HepG2 (cell line): Measurements from ENCODE around the gene NBL1. TPM values are rescaled to one million over a fixed set of nuclear protein-coding genes. Genes with fewer than 3 reads are reported as not detected.
A peak's percentile ranks its signal among the peaks of the same experiment; 100 is the strongest.

Experiments
- CBX5 ChIP-seq: sonication (generic); formaldehyde crosslinking; IDR thresholded peaks from 2 replicates; pipeline ENCODE4 v1.4.0; 2020; ENCODE audit warnings: missing genetic modification reagents, borderline replicate concordance
- HIC2 ChIP-seq: sonication (generic); formaldehyde crosslinking; IDR thresholded peaks from 2 replicates; pipeline ENCODE4 v1.9.0; 2022; ENCODE audit warnings: low read depth, missing genetic modification reagents
- ISX ChIP-seq: sonication (generic); formaldehyde crosslinking; conservative IDR thresholded peaks from 2 replicates; pipeline ENCODE4 v1.5.0; 2020; ENCODE audit warnings: missing genetic modification reagents
- KLF6 ChIP-seq: IDR thresholded peaks from 2 replicates; pipeline ENCODE4 v1.8.0; 2016; ENCODE audit warnings: missing biosample characterization, missing genetic modification reagents
- MLX ChIP-seq: IDR thresholded peaks from 2 replicates; pipeline ENCODE4 v1.6.1; 2016
- NONO ChIP-seq, 2 experiments: fragments of 450-650 bp in 1 of 2; sonication (generic) in 1 of 2; formaldehyde crosslinking in 1 of 2; IDR thresholded peaks in 1 of 2; conservative IDR thresholded peaks in 1 of 2; 2 replicates each; pipeline versions ENCODE4 v1.6.1 to v1.8.0; 2017 to 2022; ENCODE audit warnings: mild to moderate bottlenecking in 1 of 2, missing genetic modification reagents in 1 of 2, moderate library complexity in 1 of 2
- PPARG ChIP-seq: conservative IDR thresholded peaks from 2 replicates; pipeline ENCODE4 v1.6.1; 2016; ENCODE audit warnings: missing biosample characterization, missing genetic modification reagents
- RERE ChIP-seq: IDR thresholded peaks from 2 replicates; pipeline ENCODE4 v1.6.1; 2016; ENCODE audit warnings: low read depth, missing genetic modification reagents, missing compliant biosample characterization
- ZBTB1 ChIP-seq: sonication (generic); formaldehyde crosslinking; IDR thresholded peaks from 2 replicates; pipeline ENCODE4 v1.4.0; 2020; ENCODE audit warnings: missing genetic modification reagents, borderline replicate concordance
- ZBTB25 ChIP-seq: IDR thresholded peaks from 2 replicates; pipeline ENCODE4 v1.6.1; 2018; ENCODE audit warnings: missing genetic modification reagents
- ZNF557 ChIP-seq: sonication (generic); formaldehyde crosslinking; IDR thresholded peaks from 2 replicates; pipeline ENCODE4 v1.4.0; 2020; ENCODE audit warnings: missing genetic modification reagents
- ZNF569 ChIP-seq: sonication (generic); formaldehyde crosslinking; IDR thresholded peaks from 2 replicates; pipeline ENCODE4 v1.5.0; 2020; ENCODE audit warnings: mild to moderate bottlenecking, missing genetic modification reagents, moderate library complexity, borderline replicate concordance
- ZNF670 ChIP-seq: sonication (generic); formaldehyde crosslinking; IDR thresholded peaks from 2 replicates; pipeline ENCODE4 v1.8.0; 2022; ENCODE audit warnings: mild to moderate bottlenecking, missing genetic modification reagents, borderline replicate concordance
- polyA plus RNA-seq, 8 experiments: library from polyadenylated mRNA; depleted of rRNA in 3 of 8; stranded (reverse) in 7 of 8; unstranded in 1 of 8; fragments of >200 nt; fragmentation: Illumina TruSeq in 4 of 8; extraction: Trizol in 4 of 8; gene quantifications; 2 replicates each; pipeline versions ENCODE4 v1.2.1 to v1.2.3, GENCODE V29; 2011 to 2016; ENCODE audit warnings: low read depth in 4 of 8, missing spikeins in 1 of 8, mixed read lengths in 1 of 8; ENCODE audit not compliant: insufficient read depth in 1 of 8
- total RNA-seq, 5 experiments: library from RNA; depleted of rRNA; stranded (reverse); fragments of >200 nt; fragmentation: Illumina TruSeq; extraction: Trizol; gene quantifications; 2 replicates each; pipeline ENCODE4 v1.2.3, GENCODE V29; 2016; ENCODE audit warnings: low read depth in 1 of 5
- TF ChIP-seq, protein P1 (sequence below), 2 experiments: fragments of 450-650 bp in 1 of 2; sonication (generic) in 1 of 2; formaldehyde crosslinking; IDR thresholded peaks; 2 replicates each; pipeline versions ENCODE4 v1.5.0 to v1.8.0; 2020 to 2022; ENCODE audit warnings: mild to moderate bottlenecking in 1 of 2, missing genetic modification reagents in 1 of 2
- TF ChIP-seq, protein P2 (sequence below): sonication (generic); formaldehyde crosslinking; IDR thresholded peaks from 2 replicates; pipeline ENCODE4 v1.4.0; 2020; ENCODE audit warnings: missing genetic modification reagents

Gene NBL1
- total and polyA plus RNA-seq, 2 of the 13 experiments (the other 11 are each of a cell fraction or from before 2014, with no cell fraction given): 2.7 to 13.8 TPM

DNA sequence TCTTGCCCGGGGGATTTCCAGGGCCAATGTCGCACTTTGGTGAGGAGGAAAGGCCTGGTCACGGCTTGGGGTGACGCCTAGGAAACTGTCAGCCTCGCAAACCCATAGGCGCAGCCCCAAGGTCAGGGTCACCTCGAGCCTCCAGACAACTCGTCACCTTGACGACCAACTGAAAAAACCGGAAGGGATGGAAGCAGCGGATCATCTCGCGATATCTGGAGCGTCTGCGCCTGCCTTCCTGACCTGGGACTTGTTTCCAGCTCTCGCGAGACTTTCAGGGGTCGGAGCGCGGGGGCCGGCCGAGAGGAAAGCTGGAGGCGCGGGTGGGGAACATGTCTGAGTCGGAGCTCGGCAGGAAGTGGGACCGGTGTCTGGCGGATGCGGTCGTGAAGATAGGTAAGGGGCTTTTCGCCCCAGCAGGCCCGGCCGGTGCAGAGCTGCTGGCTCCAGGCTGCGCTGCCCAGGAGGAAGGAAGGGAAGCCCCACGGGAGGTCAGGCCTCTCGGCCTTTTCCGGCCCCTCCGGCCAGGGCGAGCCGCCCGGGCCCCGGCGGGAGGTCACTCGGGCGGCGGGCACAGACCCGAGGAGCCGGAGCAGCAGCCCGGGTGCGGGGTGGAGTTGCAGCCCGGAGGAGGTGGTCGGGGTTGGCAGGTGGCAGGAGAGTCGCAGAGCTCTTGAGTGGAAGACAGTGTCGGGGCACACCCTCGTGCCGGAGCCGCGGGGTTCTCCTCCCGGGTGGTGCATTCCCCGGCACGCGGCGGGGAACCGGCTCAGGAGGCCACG lies 47.2 kb upstream of the NBL1 start (continued):
- TF ChIP-seq RERE (no peak), ZBTB25 (CRISPR knock-in tag) (0 out of 2 replicates have a peak, but pooled peaks have one; percentile 37), NONO (IDR thresholded peaks at IDR 0.05) (no peak), NONO (CRISPR knock-in tag; conservative IDR thresholded peaks at IDR 0.05) (peak; percentile 17; the same call in 1 of the 2 replicates), ZBTB1 (CRISPR knock-in tag) (no peak), CBX5 (CRISPR knock-in tag) (no peak; the same call in 1 of the 2 replicates), KLF6 (CRISPR knock-in tag) (no peak; the same call in 1 of the 2 replicates), ZNF557 (CRISPR knock-in tag) (no peak), ISX (CRISPR knock-in tag) (no peak), ZNF670 (peak; percentile 82; the same call in 1 of the 2 replicates), MLX (no peak; the same call in 1 of the 2 replicates), ZNF569 (CRISPR knock-in tag) (no peak), PPARG (CRISPR knock-in tag) (no peak; the same call in 1 of the 2 replicates), HIC2 (CRISPR knock-in tag) (no peak)
- TF ChIP-seq, protein P1, sequence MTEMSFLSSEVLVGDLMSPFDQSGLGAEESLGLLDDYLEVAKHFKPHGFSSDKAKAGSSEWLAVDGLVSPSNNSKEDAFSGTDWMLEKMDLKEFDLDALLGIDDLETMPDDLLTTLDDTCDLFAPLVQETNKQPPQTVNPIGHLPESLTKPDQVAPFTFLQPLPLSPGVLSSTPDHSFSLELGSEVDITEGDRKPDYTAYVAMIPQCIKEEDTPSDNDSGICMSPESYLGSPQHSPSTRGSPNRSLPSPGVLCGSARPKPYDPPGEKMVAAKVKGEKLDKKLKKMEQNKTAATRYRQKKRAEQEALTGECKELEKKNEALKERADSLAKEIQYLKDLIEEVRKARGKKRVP (CRISPR knock-in tag; IDR thresholded peaks at IDR 0.05): no peak
- TF ChIP-seq, protein P2, sequence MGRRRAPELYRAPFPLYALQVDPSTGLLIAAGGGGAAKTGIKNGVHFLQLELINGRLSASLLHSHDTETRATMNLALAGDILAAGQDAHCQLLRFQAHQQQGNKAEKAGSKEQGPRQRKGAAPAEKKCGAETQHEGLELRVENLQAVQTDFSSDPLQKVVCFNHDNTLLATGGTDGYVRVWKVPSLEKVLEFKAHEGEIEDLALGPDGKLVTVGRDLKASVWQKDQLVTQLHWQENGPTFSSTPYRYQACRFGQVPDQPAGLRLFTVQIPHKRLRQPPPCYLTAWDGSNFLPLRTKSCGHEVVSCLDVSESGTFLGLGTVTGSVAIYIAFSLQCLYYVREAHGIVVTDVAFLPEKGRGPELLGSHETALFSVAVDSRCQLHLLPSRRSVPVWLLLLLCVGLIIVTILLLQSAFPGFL (CRISPR knock-in tag): no peak
